Thoracic aorta (tissue), 2 donors: ENCODE results near the gene PHEX. TPM values are rescaled to one million over a fixed set of nuclear protein-coding genes. Genes with fewer than 3 reads are reported as not detected.

Experiments used
- ATAC-seq: fragments of 150-250 bp; one replicate; pipeline ENCODE4 v1.8.0; 2017; ENCODE audit warnings: low read depth; ENCODE audit not compliant: insufficient number of reproducible peaks, low FRiP score
- DNase-seq: peaks from one replicate; pipeline ENCODE4 v3.0.0-alpha.2; 2020; ENCODE audit warnings: low spot score
- H3K27ac ChIP-seq, 2 donors: fragments of 200-600 bp; sonication (generic); 1 replicate in 1 of 2; 2 replicates in 1 of 2; pipeline ENCODE4 v1.5.1; 2016; ENCODE audit warnings: mild to moderate bottlenecking in 2 of 2, moderate library complexity in 2 of 2
- H3K27me3 ChIP-seq: fragments of 200-600 bp; sonication (generic); replicated peaks from 2 replicates; pipeline ENCODE4 v1.6.0; 2016; ENCODE audit warnings: mild to moderate bottlenecking; ENCODE audit not compliant: insufficient read depth
- H3K36me3 ChIP-seq: fragments of 200-600 bp; sonication (generic); one replicate; pipeline ENCODE4 v1.5.1; 2016
- H3K4me1 ChIP-seq, 2 donors: fragments of 200-600 bp; sonication (generic); 1 replicate in 1 of 2; 2 replicates in 1 of 2; pipeline versions ENCODE4 v1.5.1 to v1.6.0; 2016; ENCODE audit warnings: low read depth in 2 of 2, mild to moderate bottlenecking in 1 of 2; ENCODE audit not compliant: control insufficient read depth in 1 of 2
- H3K4me3 ChIP-seq: fragments of 200-600 bp; sonication (generic); 2 replicates; pipeline ENCODE4 v1.5.1; 2016; ENCODE audit warnings: mild to moderate bottlenecking
- H3K9me3 ChIP-seq: fragments of 200-600 bp; sonication (generic); 2 replicates; pipeline ENCODE4 v1.5.1; 2016
- CTCF ChIP-seq: fragments of 200-600 bp; sonication (generic); IDR thresholded peaks from one replicate; pipeline ENCODE4 v1.5.1; 2019; ENCODE audit warnings: antibody characterized with exemption
- total RNA-seq, 2 donors: library from RNA; depleted of rRNA; stranded (reverse); fragments of >200 nt; gene quantifications; one replicate each; pipeline versions ENCODE4 v1.1.0 to v1.2.3, GENCODE V29; 2016

PHEX gene
- total RNA-seq, 2 donors from 2014 or later, result 0.35 to 0.68 TPM

- Histone ChIP-seq H3K36me3 (no peaks in the 10 kb centered on the region), H3K27me3 (no peaks in the 10 kb centered on the region), H3K27ac (no peak overlapping the region), H3K4me3 (no peak overlapping the region), H3K9me3 (no peaks in the 10 kb centered on the region), H3K4me1 (peaks cover 0 to 3% of the 10 kb centered on the region in 2 donors)
- ATAC-seq (no peak), DNase-seq (no peak)
- no peak for TF ChIP-seq CTCF
Observed at GRCh38 chrX:22090181-22090580, 58.1 kb downstream of the PHEX start.

DNA sequence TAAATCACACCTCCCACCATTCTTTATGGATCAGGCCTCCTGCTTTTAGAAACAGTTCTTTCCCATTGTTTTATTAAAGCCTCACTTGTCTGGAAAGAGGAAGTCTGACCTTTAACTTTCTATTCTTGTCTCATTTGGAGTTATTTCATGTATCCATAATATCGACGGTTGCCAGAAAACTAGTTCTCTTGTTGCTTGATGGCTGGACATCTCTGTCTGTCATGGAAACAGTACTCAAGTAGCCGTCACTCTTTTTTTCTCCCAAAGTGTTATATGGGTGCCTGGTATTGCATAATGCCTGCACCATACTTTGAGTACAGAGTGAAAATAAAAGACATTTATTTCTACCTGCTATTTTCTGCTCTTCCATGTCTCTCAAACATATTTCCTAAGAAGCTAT lies 61.4 kb downstream of the PHEX start:
- TF ChIP-seq CTCF, result no peak
- peaks cover 0 to 3% of the 10 kb centered on the region in 2 donors for H3K4me1 ChIP-seq
- H3K9me3 ChIP-seq, result no peaks in the 10 kb centered on the region
- H3K36me3 ChIP-seq, result no peaks in the 10 kb centered on the region
- ATAC-seq (no peak), DNase-seq (no peak)
- H3K27ac ChIP-seq, result no peak overlapping the region
- H3K4me3 ChIP-seq, result no peak overlapping the region
- no peaks in the 10 kb centered on the region for H3K27me3 ChIP-seq

- no peak for TF ChIP-seq CTCF
- ATAC-seq (no peak), DNase-seq (no peak)
- H3K27me3 ChIP-seq, result no peaks in the 10 kb centered on the region
- H3K27ac ChIP-seq, result no peak overlapping the region
- peaks cover 0 to 3% of the 10 kb centered on the region in 2 donors for H3K4me1 ChIP-seq
- H3K9me3 ChIP-seq, result no peaks in the 10 kb centered on the region
- H3K4me3 ChIP-seq, result no peak overlapping the region
- no peaks in the 10 kb centered on the region for H3K36me3 ChIP-seq
Observed at GRCh38 chrX:22095286-22095685, 63.2 kb downstream of the PHEX start.

DNA sequence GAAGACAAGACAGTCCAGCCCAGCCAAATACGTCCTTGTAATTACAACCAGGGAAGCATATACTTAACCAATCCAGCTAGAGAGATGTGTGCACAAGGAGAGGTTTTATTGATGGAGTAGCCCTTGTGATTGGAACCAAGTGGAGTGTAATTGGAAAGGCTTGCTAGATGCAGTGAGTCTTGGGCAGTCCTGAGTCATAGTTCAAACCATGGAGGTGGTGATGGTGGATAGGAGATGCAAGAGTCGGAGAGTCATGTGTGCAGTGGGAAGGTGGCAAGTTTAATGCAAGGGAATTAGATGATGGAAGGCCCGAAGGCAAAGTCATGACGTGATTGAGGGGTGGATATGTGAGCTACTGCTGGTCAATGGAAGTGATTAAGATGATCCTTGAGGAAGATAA lies 63.7 kb downstream of the PHEX start:
- Histone ChIP-seq H3K4me3 (no peak overlapping the region), H3K27ac (no peak overlapping the region), H3K36me3 (no peaks in the 10 kb centered on the region), H3K4me1 (peaks cover 0 to 3% of the 10 kb centered on the region in 2 donors), H3K27me3 (no peaks in the 10 kb centered on the region), H3K9me3 (no peaks in the 10 kb centered on the region)
- ATAC-seq, result no peak
- DNase-seq, result no peak
- TF ChIP-seq CTCF, result no peak

- Histone ChIP-seq H3K27ac (no peak overlapping the region), H3K9me3 (no peaks in the 10 kb centered on the region), H3K4me1 (peaks cover 0 to 3% of the 10 kb centered on the region in 2 donors), H3K4me3 (no peak overlapping the region), H3K36me3 (no peaks in the 10 kb centered on the region), H3K27me3 (no peaks in the 10 kb centered on the region)
- DNase-seq (no peak), ATAC-seq (no peak)
- TF ChIP-seq CTCF, result no peak
Observed at GRCh38 chrX:22097012-22097694, 65.0 kb downstream of the PHEX start.
